ENCODE measurements around the gene GLT8D2.

The GLT8D2 gene

DNA sequence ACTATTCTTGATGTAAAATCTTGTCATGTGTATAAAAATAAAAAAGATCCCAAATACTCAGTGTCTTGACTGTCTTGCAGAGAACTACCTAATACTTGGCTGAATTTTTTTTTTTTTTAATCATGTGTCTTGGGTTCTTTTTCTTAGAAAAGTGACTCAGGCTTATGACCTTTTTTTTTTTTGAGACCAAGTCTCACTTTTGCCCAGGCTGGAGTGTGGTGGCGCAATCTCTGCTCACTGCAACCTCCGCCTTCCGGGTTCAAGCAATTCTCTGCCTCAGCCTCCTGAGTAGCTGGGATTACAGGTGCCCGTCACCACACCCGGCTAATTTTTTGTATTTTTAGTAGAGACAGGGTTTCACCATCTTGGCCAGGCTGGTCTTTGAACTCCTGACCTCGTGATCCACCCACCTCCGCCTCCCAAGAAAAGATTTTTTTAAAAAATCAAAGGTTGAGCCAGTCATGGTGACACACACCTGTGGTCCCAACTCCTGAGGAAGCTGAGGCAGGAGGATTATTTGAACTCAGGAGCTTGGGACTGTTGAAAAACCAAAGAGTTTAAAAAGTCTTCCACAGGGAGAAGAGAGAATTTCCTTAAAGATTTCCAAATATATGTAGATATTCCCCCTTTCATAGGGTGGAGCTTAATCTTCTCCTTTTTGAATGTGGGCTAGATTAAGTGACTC, 102.0 kb downstream of the GLT8D2 start:
- Histone ChIP-seq H3K27me3 (ENCODE audit: control insufficient read depth, insufficient read depth, low read length) (no peaks in the 10 kb centered on the region), H2AFZ (no peak overlapping the region), H3K27ac (no peak overlapping the region), H3K9ac (no peak overlapping the region), H3K79me2 (no peaks in the 10 kb centered on the region), H3K4me1 (no peaks in the 10 kb centered on the region), H3K9me3 (ENCODE audit: control insufficient read depth, low read length) (no peaks in the 10 kb centered on the region), H3K36me3 (ENCODE audit: control insufficient read depth, insufficient read depth, low read length) (no peaks in the 10 kb centered on the region), H3K4me3 (ENCODE audit: low read depth, low read length) (no peak overlapping the region), H3K4me2 (ENCODE audit: low read length) (no peak overlapping the region)
- TF ChIP-seq CTCF (IDR thresholded peaks at IDR 0.05): no peak

GRCh38 chr12:103944964-103945363, 105.0 kb downstream of the GLT8D2 start:
- Histone ChIP-seq H3K4me2 (ENCODE audit: low read length) (no peak overlapping the region), H3K36me3 (ENCODE audit: control insufficient read depth, insufficient read depth, low read length) (no peaks in the 10 kb centered on the region), H3K27me3 (ENCODE audit: control insufficient read depth, insufficient read depth, low read length) (no peaks in the 10 kb centered on the region), H3K27ac (no peak overlapping the region), H3K4me3 (ENCODE audit: low read depth, low read length) (no peak overlapping the region), H2AFZ (no peak overlapping the region), H3K9me3 (ENCODE audit: control insufficient read depth, low read length) (no peaks in the 10 kb centered on the region), H3K79me2 (no peaks in the 10 kb centered on the region), H3K4me1 (no peaks in the 10 kb centered on the region), H3K9ac (no peak overlapping the region)
- no peak for TF ChIP-seq CTCF (IDR thresholded peaks at IDR 0.05)
